HPDE6-E6E7 (cell line): Measurements from ENCODE around the gene MMEL1.
"Not testable (repeated sequence)": the region's sequence is repeated elsewhere in the genome, so short reads cannot be mapped to it uniquely, and the experiment has no call there.

ENCODE experiments used
- DNase-seq: peaks from one replicate; pipeline ENCODE4 v3.0.0; 2011; ENCODE audit warnings: missing footprints; ENCODE audit errors: extremely low spot score

Gene MMEL1

GRCh38 chr1:2628933-2629626 lies 3.7 kb downstream of the MMEL1 start:
- DNase-seq, result no peak

- no peak for DNase-seq
These were observed 4.5 kb downstream of the MMEL1 start for GRCh38 chr1:2628191-2628932.

GRCh38 chr1:2627746-2628145 lies 5.1 kb downstream of the MMEL1 start:
- DNase-seq, result no peak

- DNase-seq, result not testable (repeated sequence)
These were observed 7.1 kb downstream of the MMEL1 start for GRCh38 chr1:2625748-2626147.

DNA sequence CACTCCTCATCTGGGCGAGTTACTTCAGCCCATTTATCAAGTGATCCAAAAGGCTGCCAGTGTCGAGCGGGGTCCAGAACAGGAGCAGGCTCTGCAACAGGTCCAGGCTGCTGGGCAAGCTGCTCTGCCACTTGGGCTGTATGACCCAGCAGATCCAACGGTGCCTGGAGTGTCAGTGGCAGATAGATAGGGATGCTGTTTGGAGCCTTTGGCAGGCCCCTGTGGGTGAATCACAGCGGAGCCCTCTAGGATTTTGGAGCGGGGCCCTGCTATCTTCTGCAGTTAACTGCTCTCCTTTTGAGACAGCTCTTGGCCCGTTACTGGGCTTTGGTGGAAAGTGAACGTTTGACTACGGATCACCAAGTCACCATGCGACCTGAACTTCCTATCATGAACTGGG lies 7.5 kb downstream of the MMEL1 start:
- DNase-seq, result no peak

DNA sequence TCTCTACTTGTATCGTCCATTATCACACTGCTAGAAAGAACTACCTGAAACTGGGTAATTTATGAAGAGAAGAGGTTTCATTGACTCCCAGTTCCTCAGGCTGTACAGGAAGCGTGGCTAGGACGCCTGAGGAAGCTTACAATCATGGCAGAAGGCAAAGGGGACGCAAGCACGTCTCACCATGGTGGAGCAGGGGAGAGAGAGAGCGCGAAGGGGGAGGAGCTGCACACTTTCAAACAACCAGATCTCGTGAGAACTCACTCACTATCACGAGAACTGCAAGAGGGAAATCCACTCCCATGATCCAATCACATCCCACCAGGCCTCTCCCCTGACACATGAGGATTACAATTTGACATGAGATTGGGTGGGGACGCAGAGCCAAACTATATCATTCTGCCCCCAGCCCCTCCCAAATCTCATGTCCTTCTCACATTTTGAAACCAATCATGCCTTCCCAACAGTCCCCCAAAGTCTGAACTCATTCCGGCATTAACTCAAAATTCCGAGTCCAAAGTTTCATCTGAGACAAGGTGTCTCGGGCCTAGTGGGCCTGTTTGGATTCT lies 8.0 kb downstream of the MMEL1 start:
- no peak for DNase-seq

DNA sequence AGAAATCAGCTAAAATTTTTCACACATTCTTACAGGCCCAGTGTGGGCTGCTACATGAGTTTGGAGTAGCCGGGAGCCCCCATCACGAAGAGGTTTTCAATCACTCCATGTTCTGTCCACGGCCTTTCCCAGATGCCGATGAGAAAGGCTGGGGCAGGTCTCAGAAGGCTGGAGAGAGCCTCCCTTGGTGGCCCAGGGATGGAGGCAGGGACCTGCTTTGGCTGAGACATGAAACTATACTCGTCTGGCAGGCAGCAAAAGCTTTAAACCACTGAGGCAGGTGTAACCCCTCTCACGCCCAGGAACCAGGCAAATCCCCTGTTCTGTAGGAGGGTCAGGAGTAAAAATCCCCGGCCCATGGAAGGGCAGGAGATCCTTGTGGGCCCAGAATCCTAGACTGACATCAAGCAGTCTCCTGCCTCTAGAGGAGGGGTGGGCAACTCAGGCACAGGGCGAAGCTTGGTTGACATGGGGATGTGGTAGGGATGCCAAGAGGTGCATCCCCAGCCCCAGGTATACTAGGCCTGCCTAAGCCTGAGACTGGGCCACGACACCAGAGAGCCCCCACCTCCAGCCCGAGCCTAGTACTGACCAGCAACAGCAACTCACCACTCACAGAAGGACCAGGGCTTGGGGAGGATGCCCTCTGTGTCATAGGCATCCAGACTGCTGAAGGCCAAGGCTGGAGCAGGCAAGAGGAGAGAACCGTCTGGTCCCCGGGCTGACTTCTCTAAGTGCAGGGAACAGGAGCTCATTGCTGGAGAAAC lies 9.1 kb downstream of the MMEL1 start:
- DNase-seq, result no peak

GRCh38 chr1:2617971-2618470 lies 14.8 kb downstream of the MMEL1 start:
- DNase-seq, result no peak

- no peak for DNase-seq
These were observed 18.7 kb downstream of the MMEL1 start for GRCh38 chr1:2614145-2614544.

GRCh38 chr1:2612591-2613365 lies 20.0 kb downstream of the MMEL1 start:
- no peak for DNase-seq

- no peak for DNase-seq
These were observed 21.0 kb downstream of the MMEL1 start for GRCh38 chr1:2611621-2612437.

DNA sequence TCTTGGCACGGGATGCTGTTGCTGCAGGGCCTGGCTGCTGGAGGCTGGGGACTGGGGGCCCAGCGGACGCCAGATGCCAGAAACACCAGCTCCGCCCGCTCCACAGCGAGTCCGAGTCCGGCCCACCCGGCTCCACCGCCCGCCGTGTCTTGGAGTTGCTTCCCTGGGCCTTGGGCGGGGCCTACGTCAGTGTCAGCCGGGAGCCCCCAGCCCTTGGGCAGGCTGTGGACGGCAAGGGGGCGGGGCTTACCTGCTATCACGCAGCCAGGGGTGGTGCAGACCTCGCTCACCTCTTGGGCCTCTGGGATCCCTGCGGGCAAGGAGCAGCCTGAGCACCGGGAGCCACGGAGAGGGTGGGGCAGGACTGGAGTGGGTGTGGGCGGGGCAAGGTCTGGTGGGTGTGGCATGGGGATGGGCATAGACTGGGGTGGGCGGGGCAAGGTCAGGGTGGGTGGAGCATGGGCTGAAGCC lies 21.8 kb downstream of the MMEL1 start:
- peak; percentile 20 for DNase-seq

DNA sequence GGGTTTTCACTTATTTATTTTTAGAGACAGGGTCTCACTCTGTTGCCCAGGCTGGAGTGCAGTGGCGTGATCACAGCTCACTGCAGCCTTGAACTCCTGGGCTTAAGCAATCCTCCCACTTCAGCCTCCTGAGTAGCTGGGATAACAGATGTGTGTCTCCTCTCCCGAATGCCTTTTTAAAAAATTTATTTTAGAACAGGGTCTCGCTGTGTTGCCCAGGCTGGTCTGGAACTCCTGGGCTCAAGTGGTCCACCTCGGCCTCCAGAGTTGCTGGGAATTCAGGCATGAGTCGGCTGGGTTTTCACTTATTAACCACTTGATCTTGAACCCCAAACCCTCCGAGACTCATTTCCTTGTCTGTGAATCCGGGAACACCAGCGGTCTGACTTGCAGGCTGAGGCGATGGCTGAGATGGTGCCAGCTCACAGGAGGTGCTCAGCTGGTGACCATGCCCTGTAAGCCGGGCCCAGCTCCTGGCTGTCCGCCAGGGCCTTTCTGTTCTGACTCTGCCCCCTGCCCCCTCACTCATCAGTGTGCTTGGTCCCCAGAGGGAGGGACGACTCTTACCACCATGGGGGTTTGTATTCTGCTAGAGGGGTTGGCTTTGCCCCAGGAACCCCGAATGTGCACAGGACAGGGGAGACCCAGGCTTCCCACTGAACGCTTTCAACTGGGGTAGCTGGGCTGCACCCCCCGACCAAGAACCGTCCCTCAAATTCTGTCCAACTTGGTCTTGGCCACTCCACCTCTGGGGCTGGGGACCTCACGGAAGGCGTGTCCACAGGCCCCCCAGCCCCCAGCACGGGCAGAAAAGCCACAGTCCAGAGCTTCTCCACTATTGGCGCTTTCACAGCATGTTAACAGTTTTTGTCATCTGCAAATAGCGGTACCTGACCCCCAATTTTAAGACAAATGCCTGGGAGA lies 22.5 kb downstream of the MMEL1 start:
- DNase-seq, result no peak

- DNase-seq, result no peak
These were observed 23.3 kb downstream of the MMEL1 start for GRCh38 chr1:2609319-2610035.

GRCh38 chr1:2607641-2608091 lies 25.1 kb downstream of the MMEL1 start:
- DNase-seq, result no peak

- no peak for DNase-seq
These were observed 25.8 kb downstream of the MMEL1 start for GRCh38 chr1:2606881-2607621.

GRCh38 chr1:2606396-2606880 lies 26.4 kb downstream of the MMEL1 start:
- DNase-seq, result no peak
